GM12801 (cell line): ENCODE data around the gene CDR2.

ENCODE experiments used
- CTCF ChIP-seq: IDR thresholded peaks from one replicate; pipeline ENCODE4 v1.5.1; 2011; ENCODE audit warnings: control low read depth; ENCODE audit not compliant: insufficient read length; ENCODE audit errors: extremely low read depth

Gene CDR2

GRCh38 chr16:22413819-22414218 lies 39.4 kb upstream of the CDR2 start:
- no peak for TF ChIP-seq CTCF

GRCh38 chr16:22407486-22407885 lies 33.1 kb upstream of the CDR2 start:
- TF ChIP-seq CTCF = no peak

DNA sequence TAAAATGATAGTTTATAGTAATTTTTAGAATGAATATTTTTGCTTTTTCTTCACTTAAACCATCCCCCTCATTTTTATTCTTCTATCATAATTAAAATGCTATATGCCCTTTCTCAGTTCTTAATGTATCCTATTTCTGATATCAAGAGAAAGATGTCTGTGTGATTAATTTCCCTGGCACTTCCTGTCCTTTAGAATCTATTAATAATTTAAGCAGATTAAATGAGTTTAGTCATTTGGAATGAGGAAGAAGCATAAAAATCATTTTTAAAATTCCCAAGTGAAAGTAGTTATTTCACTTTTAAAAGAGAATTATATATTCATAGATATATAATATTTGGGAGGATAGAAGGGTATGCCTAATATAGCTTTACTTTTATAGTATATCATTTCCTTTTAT lies 27.8 kb upstream of the CDR2 start:
- no peak for TF ChIP-seq CTCF

- TF ChIP-seq CTCF = no peak
These were observed 26.5 kb upstream of the CDR2 start for GRCh38 chr16:22400900-22401299.

DNA sequence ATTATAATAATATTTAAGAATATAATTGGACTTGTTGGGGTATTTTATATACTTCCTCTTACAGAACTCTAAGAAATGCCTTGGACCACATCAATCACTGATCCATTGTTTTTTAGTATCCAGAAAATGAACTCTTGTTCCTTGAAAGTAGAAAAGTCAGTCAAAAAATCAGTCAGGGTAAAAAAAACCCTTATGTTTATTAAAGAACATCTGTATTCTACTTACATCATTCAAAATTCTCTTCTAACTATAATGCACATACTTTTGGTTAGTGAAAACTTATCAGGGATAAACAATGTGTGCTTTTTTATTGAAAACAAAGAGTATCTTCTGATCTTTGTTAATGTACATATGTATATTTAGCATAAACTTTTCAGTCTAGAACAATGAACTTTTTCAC lies 23.5 kb upstream of the CDR2 start:
- TF ChIP-seq CTCF = no peak

- no peak for TF ChIP-seq CTCF
These were observed 23.0 kb upstream of the CDR2 start for GRCh38 chr16:22397464-22397863.

DNA sequence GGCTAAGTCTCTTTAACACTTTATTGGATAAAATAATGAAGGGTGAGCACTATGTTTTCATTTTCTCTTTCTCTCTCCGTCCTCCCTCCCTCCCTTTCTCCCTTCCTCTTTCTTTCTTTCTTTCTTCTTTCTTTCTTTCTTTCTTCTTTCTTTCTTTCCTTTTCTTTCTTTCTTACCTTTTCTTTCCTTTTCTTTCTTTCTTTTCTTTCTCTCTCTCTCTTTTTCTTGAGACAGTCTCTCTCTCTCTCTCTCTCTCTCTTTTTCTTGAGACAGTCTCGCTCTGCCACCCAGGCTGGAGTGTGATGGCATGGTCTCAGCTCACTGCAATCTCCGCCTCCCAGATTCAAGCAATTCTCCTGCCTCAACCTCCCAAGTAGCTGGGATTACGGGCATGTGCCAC lies 21.5 kb upstream of the CDR2 start:
- TF ChIP-seq CTCF = no peak

DNA sequence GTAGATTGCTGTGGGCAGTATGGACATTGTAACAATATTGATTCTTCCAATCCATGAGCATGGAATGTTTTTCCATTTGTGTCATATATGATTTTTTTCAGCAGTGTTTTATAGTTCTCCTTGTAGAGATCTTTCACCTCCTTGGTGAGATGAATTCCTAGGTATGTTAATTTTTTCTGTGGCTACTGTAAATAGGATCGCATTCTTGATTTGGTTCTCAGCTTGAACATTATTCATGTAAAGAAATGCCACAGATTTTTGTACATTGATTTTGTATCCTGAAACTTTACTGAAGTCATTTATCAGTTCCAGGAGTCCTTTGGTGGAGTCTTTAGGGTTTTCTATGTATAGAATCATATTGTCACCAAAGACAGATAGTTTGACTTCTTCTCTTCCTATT lies 19.7 kb upstream of the CDR2 start:
- TF ChIP-seq CTCF = no peak
